Measurements from ENCODE around the gene MED27. TPM values are rescaled to one million over a fixed set of nuclear protein-coding genes. Genes with fewer than 3 reads are reported as not detected.

MED27 gene
- total and polyA plus RNA-seq, 2 of the 8 experiments (the other 6 are each of a cell fraction or from before 2014, with no cell fraction given) = 29.9 to 56.5 TPM

DNA sequence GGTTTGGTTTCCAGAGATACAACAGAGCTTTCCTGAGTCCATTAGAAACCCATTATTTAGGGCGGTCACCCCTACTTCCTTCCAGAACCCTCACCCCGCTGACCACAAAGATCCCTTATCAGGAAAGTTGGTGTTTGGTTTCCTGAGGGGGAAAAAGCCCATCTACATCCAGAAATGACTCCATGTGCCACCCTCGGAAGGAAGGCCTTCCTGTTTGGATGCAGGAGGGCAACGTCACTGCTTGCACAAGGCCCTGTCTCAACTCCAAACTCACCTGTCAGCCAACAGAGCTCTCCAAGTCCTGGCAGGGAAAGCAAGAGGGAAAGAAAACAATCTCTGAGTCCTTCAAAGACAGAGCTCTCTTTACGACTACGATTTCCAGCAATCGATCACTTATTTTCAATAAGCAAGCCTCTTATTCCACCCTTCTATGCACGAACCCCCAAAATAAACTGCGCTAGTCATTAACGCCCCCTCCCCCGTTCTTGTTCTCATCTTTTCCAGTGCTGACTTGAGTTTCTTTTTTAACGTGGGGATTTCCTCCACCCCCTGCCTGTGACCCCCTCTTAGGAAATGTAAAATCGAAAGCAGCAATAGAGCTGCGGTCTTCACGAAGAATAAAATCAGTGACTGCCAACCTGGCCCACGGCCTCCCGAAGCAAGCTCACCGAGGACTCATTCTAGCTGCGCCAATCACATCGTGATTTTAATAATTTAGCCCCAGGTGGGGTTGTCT lies 46.4 kb upstream of the MED27 start (continued):
- TF ChIP-seq RNF2 (IDR thresholded peaks at IDR 0.05; ENCODE audit: borderline replicate concordance, low read depth, low read length, missing control alignments, poor library complexity, severe bottlenecking) (no peak), POLR2A (IDR thresholded peaks at IDR 0.05; ENCODE audit: control extremely low read depth in 1 of 2, low read depth in 2 of 2, low read length in 2 of 2) (no peak)
- TF ChIP-seq, protein P1, sequence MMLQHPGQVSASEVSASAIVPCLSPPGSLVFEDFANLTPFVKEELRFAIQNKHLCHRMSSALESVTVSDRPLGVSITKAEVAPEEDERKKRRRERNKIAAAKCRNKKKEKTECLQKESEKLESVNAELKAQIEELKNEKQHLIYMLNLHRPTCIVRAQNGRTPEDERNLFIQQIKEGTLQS (IDR thresholded peaks at IDR 0.05; ENCODE audit: insufficient read depth, low read depth, low read length) = no peak
